Sigmoid colon (tissue), 4 donors: ENCODE results near the gene COX6A2.

Source experiments
- EP300 ChIP-seq, 4 donors: sonication (generic); formaldehyde crosslinking; IDR thresholded peaks; one replicate each; pipeline ENCODE4 v1.6.1; 2017; ENCODE audit warnings: antibody characterized with exemption in 4 of 4
- POLR2A ChIP-seq, 2 donors: fragments of 450-650 bp; IDR thresholded peaks; one replicate each; pipeline ENCODE4 v1.6.1; 2016; ENCODE audit warnings: antibody characterized with exemption in 2 of 2, mild to moderate bottlenecking in 2 of 2, moderate library complexity in 2 of 2
- TF ChIP-seq, protein P1 (sequence below), 4 experiments: fragments of 450-650 bp in 3 of 4; fragments of 200-600 bp in 1 of 4; IDR thresholded peaks; one replicate each; pipeline ENCODE4 v1.5.1; 2016 to 2019; ENCODE audit warnings: antibody characterized with exemption in 4 of 4, mild to moderate bottlenecking in 3 of 4, moderate library complexity in 2 of 4

DNA sequence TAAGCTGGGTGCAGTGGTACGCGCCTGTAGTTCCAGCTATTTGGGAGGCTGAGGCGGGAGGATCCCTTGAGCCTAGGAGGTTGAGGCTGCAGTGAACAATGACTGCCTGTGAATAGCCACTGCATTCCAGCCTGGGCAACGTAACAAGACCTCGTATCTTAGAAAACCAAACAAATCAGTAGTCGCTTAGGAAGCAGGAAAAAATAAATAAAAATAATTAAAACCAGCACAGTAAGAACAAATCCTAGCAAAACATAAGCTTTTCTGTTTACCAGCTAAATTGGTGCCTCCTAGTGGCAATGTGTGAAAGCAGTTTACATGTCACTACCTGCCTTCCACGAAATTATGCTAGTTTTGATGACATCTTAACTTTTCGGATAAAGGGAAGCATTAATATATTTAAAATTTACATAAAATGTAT lies 32.4 kb upstream of the COX6A2 start:
- TF ChIP-seq POLR2A (IDR thresholded peaks at IDR 0.05) (no peak), EP300 (IDR thresholded peaks at IDR 0.05) (no peak)
- TF ChIP-seq, protein P1, sequence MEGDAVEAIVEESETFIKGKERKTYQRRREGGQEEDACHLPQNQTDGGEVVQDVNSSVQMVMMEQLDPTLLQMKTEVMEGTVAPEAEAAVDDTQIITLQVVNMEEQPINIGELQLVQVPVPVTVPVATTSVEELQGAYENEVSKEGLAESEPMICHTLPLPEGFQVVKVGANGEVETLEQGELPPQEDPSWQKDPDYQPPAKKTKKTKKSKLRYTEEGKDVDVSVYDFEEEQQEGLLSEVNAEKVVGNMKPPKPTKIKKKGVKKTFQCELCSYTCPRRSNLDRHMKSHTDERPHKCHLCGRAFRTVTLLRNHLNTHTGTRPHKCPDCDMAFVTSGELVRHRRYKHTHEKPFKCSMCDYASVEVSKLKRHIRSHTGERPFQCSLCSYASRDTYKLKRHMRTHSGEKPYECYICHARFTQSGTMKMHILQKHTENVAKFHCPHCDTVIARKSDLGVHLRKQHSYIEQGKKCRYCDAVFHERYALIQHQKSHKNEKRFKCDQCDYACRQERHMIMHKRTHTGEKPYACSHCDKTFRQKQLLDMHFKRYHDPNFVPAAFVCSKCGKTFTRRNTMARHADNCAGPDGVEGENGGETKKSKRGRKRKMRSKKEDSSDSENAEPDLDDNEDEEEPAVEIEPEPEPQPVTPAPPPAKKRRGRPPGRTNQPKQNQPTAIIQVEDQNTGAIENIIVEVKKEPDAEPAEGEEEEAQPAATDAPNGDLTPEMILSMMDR (IDR thresholded peaks at IDR 0.05), result peak in 3 of 4 experiments; percentile 36 to 49 (median 40)
